NB4 (cell line): ENCODE data around the gene DRD3.

Source experiments
- DNase-seq: peaks from one replicate; pipeline ENCODE4 v3.0.0; 2010; ENCODE audit warnings: low read depth
- H3K4me3 ChIP-seq: one replicate; pipeline ENCODE4 v1.5.1; 2011; ENCODE audit warnings: mild to moderate bottlenecking, low read depth, low read length, moderate library complexity
- MAX ChIP-seq: IDR thresholded peaks from 2 replicates; pipeline ENCODE4 v1.6.1; 2011; ENCODE audit warnings: low read depth, low read length
- MYC ChIP-seq: IDR thresholded peaks from 2 replicates; pipeline ENCODE4 v1.6.1; 2011; ENCODE audit warnings: low read depth, low read length
- POLR2A ChIP-seq: IDR thresholded peaks from 2 replicates; pipeline ENCODE4 v1.6.1; 2011; ENCODE audit warnings: mild to moderate bottlenecking; ENCODE audit not compliant: insufficient read length; ENCODE audit errors: extremely low read depth
- TF ChIP-seq, protein P1 (sequence below): IDR thresholded peaks from one replicate; pipeline ENCODE4 v1.5.1; 2012; ENCODE audit warnings: low read depth, low read length

DRD3 gene

DNA sequence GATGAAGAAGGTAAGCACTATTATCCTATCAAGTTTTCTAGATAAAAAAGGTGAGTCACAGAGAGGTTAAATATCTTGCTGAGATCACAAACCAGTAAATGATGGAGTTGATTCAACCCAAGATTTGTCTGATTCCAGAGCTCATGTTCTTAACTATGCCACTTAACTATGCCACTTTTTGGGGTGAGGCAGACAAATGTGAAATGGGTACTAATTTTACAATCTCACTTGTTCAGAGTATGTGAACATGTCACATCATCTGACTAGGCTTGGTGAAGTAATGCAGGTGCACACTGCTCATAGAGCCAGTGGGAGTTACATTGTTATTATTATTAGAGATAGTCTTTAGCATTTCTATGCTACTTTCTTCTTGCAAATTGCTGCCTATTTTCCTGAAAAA lies 2.0 kb downstream of the DRD3 start:
- TF ChIP-seq, protein P1, sequence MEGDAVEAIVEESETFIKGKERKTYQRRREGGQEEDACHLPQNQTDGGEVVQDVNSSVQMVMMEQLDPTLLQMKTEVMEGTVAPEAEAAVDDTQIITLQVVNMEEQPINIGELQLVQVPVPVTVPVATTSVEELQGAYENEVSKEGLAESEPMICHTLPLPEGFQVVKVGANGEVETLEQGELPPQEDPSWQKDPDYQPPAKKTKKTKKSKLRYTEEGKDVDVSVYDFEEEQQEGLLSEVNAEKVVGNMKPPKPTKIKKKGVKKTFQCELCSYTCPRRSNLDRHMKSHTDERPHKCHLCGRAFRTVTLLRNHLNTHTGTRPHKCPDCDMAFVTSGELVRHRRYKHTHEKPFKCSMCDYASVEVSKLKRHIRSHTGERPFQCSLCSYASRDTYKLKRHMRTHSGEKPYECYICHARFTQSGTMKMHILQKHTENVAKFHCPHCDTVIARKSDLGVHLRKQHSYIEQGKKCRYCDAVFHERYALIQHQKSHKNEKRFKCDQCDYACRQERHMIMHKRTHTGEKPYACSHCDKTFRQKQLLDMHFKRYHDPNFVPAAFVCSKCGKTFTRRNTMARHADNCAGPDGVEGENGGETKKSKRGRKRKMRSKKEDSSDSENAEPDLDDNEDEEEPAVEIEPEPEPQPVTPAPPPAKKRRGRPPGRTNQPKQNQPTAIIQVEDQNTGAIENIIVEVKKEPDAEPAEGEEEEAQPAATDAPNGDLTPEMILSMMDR, result no peak
- no peak for TF ChIP-seq MAX
- TF ChIP-seq POLR2A, result no peak
- TF ChIP-seq MYC, result no peak
- no peak for DNase-seq
- H3K4me3 ChIP-seq, result no peak overlapping the region

DNA sequence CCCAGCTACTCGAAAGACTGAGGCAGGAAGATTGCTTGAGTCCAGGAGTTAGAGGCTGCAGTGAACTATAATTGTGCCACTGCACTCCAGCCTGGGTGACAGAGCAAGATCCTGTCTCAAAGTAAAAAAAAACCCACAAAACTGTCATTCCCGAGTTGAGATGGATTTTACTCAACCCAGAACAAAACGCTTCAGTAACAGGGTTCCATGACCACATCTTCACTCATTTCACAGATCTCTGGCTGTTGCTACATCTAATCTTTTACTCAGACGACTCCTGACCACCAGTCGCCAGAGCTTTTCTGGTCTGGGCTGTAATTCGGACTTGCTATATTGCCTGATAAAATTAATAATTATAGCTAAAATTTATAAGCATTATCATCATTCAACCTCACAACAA lies 2.4 kb downstream of the DRD3 start:
- no peak overlapping the region for H3K4me3 ChIP-seq
- no peak for DNase-seq
- TF ChIP-seq POLR2A, result no peak
- no peak for TF ChIP-seq MYC
- TF ChIP-seq, protein P1, result no peak
- no peak for TF ChIP-seq MAX

GRCh38 chr3:114175204-114175987 lies 3.5 kb downstream of the DRD3 start:
- no peak for DNase-seq
- no peak overlapping the region for H3K4me3 ChIP-seq
- TF ChIP-seq MAX (no peak), POLR2A (no peak), MYC (no peak)
- TF ChIP-seq, protein P1, result no peak

DNA sequence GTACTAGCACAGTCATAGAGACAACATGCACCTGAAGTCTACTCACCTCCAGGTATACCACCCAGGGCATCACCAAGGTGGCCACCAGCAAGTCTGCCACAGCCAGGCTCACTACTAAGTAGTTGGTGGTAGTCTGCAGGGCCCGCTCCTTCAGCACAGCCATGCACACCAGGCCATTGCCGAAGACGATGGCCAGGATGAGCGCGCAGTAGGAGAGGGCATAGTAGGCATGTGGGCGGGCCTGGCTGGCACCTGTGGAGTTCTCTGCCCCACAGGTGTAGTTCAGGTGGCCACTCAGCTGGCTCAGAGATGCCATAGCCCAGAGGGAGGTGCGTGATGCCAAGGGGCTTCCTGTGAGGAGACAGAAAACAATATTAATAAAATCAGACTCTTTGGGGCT lies 7.2 kb downstream of the DRD3 start:
- DNase-seq, result no peak
- TF ChIP-seq POLR2A, result no peak
- TF ChIP-seq MAX, result no peak
- TF ChIP-seq, protein P1, result no peak
- no peak for TF ChIP-seq MYC
- H3K4me3 ChIP-seq, result no peak overlapping the region

GRCh38 chr3:114168150-114168549 lies 10.7 kb downstream of the DRD3 start:
- TF ChIP-seq POLR2A (no peak), MYC (no peak), MAX (no peak)
- TF ChIP-seq, protein P1, result no peak
- H3K4me3 ChIP-seq, result no peak overlapping the region
- DNase-seq, result no peak
